Hepatocyte (in vitro differentiated cells): ENCODE measurements around the gene LIN54. TPM values are rescaled to one million over a fixed set of nuclear protein-coding genes. Genes with fewer than 3 reads are reported as not detected.
"Not testable (repeated sequence)": the region's sequence is repeated elsewhere in the genome, so short reads cannot be mapped to it uniquely, and the experiment has no call there.

Experiments
- DNase-seq: peaks from one replicate; pipeline ENCODE4 v3.0.0-alpha.2; 2016; ENCODE audit warnings: low spot score
- H2AFZ ChIP-seq: fragments of 200-600 bp; sonication (generic); 2 replicates; pipeline ENCODE4 v1.6.0; 2016; ENCODE audit warnings: antibody characterized with exemption, mild to moderate bottlenecking
- H3K27ac ChIP-seq: fragments of 200-600 bp; sonication (generic); 2 replicates; pipeline ENCODE4 v1.5.1; 2016; ENCODE audit warnings: mild to moderate bottlenecking
- H3K27me3 ChIP-seq: fragments of 200-600 bp; sonication (generic); 2 replicates; pipeline ENCODE4 v1.6.1; 2016
- H3K36me3 ChIP-seq: fragments of 200-600 bp; sonication (generic); replicated peaks from 2 replicates; pipeline ENCODE4 v1.5.1; 2016; ENCODE audit warnings: low read depth; ENCODE audit not compliant: insufficient read depth
- H3K4me1 ChIP-seq: fragments of 200-600 bp; sonication (generic); 2 replicates; pipeline ENCODE4 v1.5.1; 2016; ENCODE audit warnings: mild to moderate bottlenecking, moderate library complexity; ENCODE audit not compliant: insufficient read depth
- H3K4me2 ChIP-seq: fragments of 200-600 bp; sonication (generic); 2 replicates; pipeline ENCODE4 v1.6.0; 2016
- H3K4me3 ChIP-seq: fragments of 200-600 bp; sonication (generic); 2 replicates; pipeline ENCODE4 v1.5.1; 2016; ENCODE audit warnings: mild to moderate bottlenecking
- H3K79me2 ChIP-seq: fragments of 200-600 bp; sonication (generic); 2 replicates; pipeline ENCODE4 v1.6.0; 2017; ENCODE audit warnings: mild to moderate bottlenecking
- H3K9me2 ChIP-seq: fragments of 200-600 bp; sonication (generic); replicated peaks from 2 replicates; pipeline ENCODE4 v1.6.0; 2017; ENCODE audit warnings: mild to moderate bottlenecking; ENCODE audit not compliant: insufficient read depth
- H3K9me3 ChIP-seq: fragments of 200-600 bp; sonication (generic); 2 replicates; pipeline ENCODE4 v1.5.1; 2016; ENCODE audit warnings: low read depth, mild to moderate bottlenecking
- H4K20me1 ChIP-seq: fragments of 200-600 bp; sonication (generic); 2 replicates; pipeline ENCODE4 v1.6.0; 2016; ENCODE audit warnings: mild to moderate bottlenecking; ENCODE audit not compliant: insufficient read depth, poor library complexity, severe bottlenecking
- CTCF ChIP-seq: fragments of 200-600 bp; sonication (generic); IDR thresholded peaks from 2 replicates; pipeline ENCODE4 v1.5.1; 2016; ENCODE audit warnings: antibody characterized with exemption, mild to moderate bottlenecking; ENCODE audit not compliant: poor library complexity
- EZH2 ChIP-seq: fragments of 200-600 bp; sonication (generic); IDR thresholded peaks from 2 replicates; pipeline ENCODE4 v1.6.1; 2016; ENCODE audit warnings: antibody characterized with exemption, mild to moderate bottlenecking, borderline replicate concordance
- EZH2phosphoT487 ChIP-seq: fragments of 200-600 bp; sonication (generic); IDR thresholded peaks from one replicate; pipeline ENCODE4 v1.6.1; 2018; ENCODE audit warnings: antibody characterized with exemption, mild to moderate bottlenecking, low read depth, moderate library complexity; ENCODE audit not compliant: unreplicated experiment, severe bottlenecking
- WGBS: methylation state at CpG from one replicate; pipeline ENCODE4 v1.1.6; 2016; ENCODE audit warnings: low lambda C conversion rate; ENCODE audit errors: missing lambda C conversion rate; 5-methylcytosine and 5-hydroxymethylcytosine counted together
- polyA plus RNA-seq: library from polyadenylated mRNA; unstranded; fragments of >200 nt; fragmentation: Nextera tagmentation; extraction: Ambion mirVana; gene quantifications from 2 replicates; pipeline ENCODE4 v1.2.1, GENCODE V29; 2016
- total RNA-seq: library from RNA; depleted of rRNA; stranded (reverse); fragments of >200 nt; gene quantifications from 2 replicates; pipeline ENCODE4 v1.2.3, GENCODE V29; 2014

Gene LIN54
- total and polyA plus RNA-seq, 2 experiments from 2014 or later, result 2.7 to 19.8 TPM

GRCh38 chr4:83010111-83010521 lies 507 bp downstream of the LIN54 start:
- peak overlapping the region; percentile 98 for H3K27ac ChIP-seq
- 0% methylated on average over 14 of the region's 14 CpGs for WGBS
- peak overlapping the region; percentile 91 for H2AFZ ChIP-seq
- H3K9me2 ChIP-seq, result no peaks in the 10 kb centered on the region
- DNase-seq, result peak; percentile 37
- peaks cover 48% of the 10 kb centered on the region for H3K79me2 ChIP-seq
- H3K27me3 ChIP-seq, result no peaks in the 10 kb centered on the region
- H3K36me3 ChIP-seq, result no peaks in the 10 kb centered on the region
- no peaks in the 10 kb centered on the region for H4K20me1 ChIP-seq
- H3K4me2 ChIP-seq, result peak overlapping the region; percentile 93
- peaks cover 11% of the 10 kb centered on the region for H3K4me1 ChIP-seq
- H3K9me3 ChIP-seq, result no peaks in the 10 kb centered on the region
- TF ChIP-seq CTCF (no peak), EZH2 (no peak), EZH2phosphoT487 (no peak)
- H3K4me3 ChIP-seq, result peak overlapping the region; percentile 98

- peak overlapping the region; percentile 98 for H3K4me3 ChIP-seq
- peak overlapping the region; percentile 98 for H3K27ac ChIP-seq
- no peaks in the 10 kb centered on the region for H3K27me3 ChIP-seq
- H3K36me3 ChIP-seq, result no peaks in the 10 kb centered on the region
- H3K4me2 ChIP-seq, result peak overlapping the region; percentile 93
- no peak for DNase-seq
- H3K9me3 ChIP-seq, result no peaks in the 10 kb centered on the region
- WGBS, result 58% methylated on average over 3 of the region's 3 CpGs
- peaks cover 11% of the 10 kb centered on the region for H3K4me1 ChIP-seq
- peaks cover 54% of the 10 kb centered on the region for H3K79me2 ChIP-seq
- H3K9me2 ChIP-seq, result no peaks in the 10 kb centered on the region
- TF ChIP-seq EZH2, result no peak
- TF ChIP-seq EZH2phosphoT487, result no peak
- TF ChIP-seq CTCF, result no peak
- peak overlapping the region; percentile 91 for H2AFZ ChIP-seq
- no peaks in the 10 kb centered on the region for H4K20me1 ChIP-seq
Observed at GRCh38 chr4:83009529-83009928, 1.1 kb downstream of the LIN54 start.

- not testable (repeated sequence) for H3K9me3 ChIP-seq
- WGBS, result 98% methylated on average over 14 of the region's 14 CpGs
Observed at GRCh38 chr4:83003044-83003791, 7.4 kb downstream of the LIN54 start.

GRCh38 chr4:83002329-83002728 lies 8.3 kb downstream of the LIN54 start:
- Histone ChIP-seq H3K4me2 (no peak overlapping the region), H3K36me3 (no peaks in the 10 kb centered on the region), H3K4me3 (no peak overlapping the region), H2AFZ (no peak overlapping the region), H3K4me1 (no peaks in the 10 kb centered on the region), H3K9me2 (no peaks in the 10 kb centered on the region), H4K20me1 (no peaks in the 10 kb centered on the region), H3K79me2 (peaks cover 81% of the 10 kb centered on the region), H3K27ac (no peak overlapping the region), H3K9me3 (no peaks in the 10 kb centered on the region), H3K27me3 (no peaks in the 10 kb centered on the region)
- 96% methylated on average over 3 of the region's 3 CpGs for WGBS
- TF ChIP-seq CTCF (no peak), EZH2phosphoT487 (no peak), EZH2 (no peak)
- DNase-seq, result no peak

More at GRCh38 chr4:83003044-83003791, 7.4 kb downstream of the LIN54 start:
- not testable (repeated sequence) for DNase-seq, H3K27me3 ChIP-seq, H4K20me1 ChIP-seq, H2AFZ ChIP-seq, H3K4me2 ChIP-seq, H3K36me3 ChIP-seq, H3K9me2 ChIP-seq, H3K4me3 ChIP-seq, H3K27ac ChIP-seq, H3K4me1 ChIP-seq
- peaks cover 83% of the 10 kb centered on the region for H3K79me2 ChIP-seq
